ENCODE data around the gene HSD17B11.
"Not testable (repeated sequence)": the region's sequence is repeated elsewhere in the genome, so short reads cannot be mapped to it uniquely, and the experiment has no call there.

The HSD17B11 gene

GRCh38 chr4:87309625-87310024 is 81.4 kb downstream of the HSD17B11 start:
- no peak for DNase-seq (ENCODE audit: low read depth in 1 of 2, low spot score in 1 of 2)

- no peak for DNase-seq (ENCODE audit: low read depth in 1 of 2, low spot score in 1 of 2)
These were observed 84.9 kb downstream of the HSD17B11 start for GRCh38 chr4:87306056-87306455.

- no peak for DNase-seq (ENCODE audit: low read depth in 1 of 2, low spot score in 1 of 2)
These were observed 85.4 kb downstream of the HSD17B11 start for GRCh38 chr4:87305562-87305961.

- no peak for DNase-seq (ENCODE audit: low read depth in 1 of 2, low spot score in 1 of 2)
These were observed 86.1 kb downstream of the HSD17B11 start for GRCh38 chr4:87304745-87305432.

GRCh38 chr4:87299898-87300297 is 91.1 kb downstream of the HSD17B11 start:
- DNase-seq (ENCODE audit: low read depth in 1 of 2, low spot score in 1 of 2): no peak

- DNase-seq (ENCODE audit: low read depth in 1 of 2, low spot score in 1 of 2): no peak
These were observed 92.6 kb downstream of the HSD17B11 start for GRCh38 chr4:87298362-87298761.

- DNase-seq (ENCODE audit: low read depth in 1 of 2, low spot score in 1 of 2): not testable (repeated sequence)
These were observed 96.1 kb downstream of the HSD17B11 start for GRCh38 chr4:87294911-87295310.

- DNase-seq (ENCODE audit: low read depth in 1 of 2, low spot score in 1 of 2): not testable (repeated sequence)
These were observed 97.1 kb downstream of the HSD17B11 start for GRCh38 chr4:87293889-87294288.

GRCh38 chr4:87286970-87287369 is 104.0 kb downstream of the HSD17B11 start:
- no peak for DNase-seq (ENCODE audit: low read depth in 1 of 2, low spot score in 1 of 2)
